DOHH2 (cell line): ENCODE data around the gene TEDC2.
A peak's percentile ranks its signal among the peaks of the same experiment; 100 is the strongest.

ENCODE experiments used
- H3F3A ChIP-seq: fragments of 200-600 bp; sonication (generic), shearing (Covaris generic); 2 replicates; pipeline ENCODE4 v1.6.0; 2016; ENCODE audit warnings: antibody characterized with exemption, mild to moderate bottlenecking; ENCODE audit not compliant: control insufficient read depth, insufficient read depth
- H3K27ac ChIP-seq: fragments of 200-600 bp; sonication (generic); 2 replicates; pipeline ENCODE4 v1.5.1; 2014; ENCODE audit warnings: low read depth, mild to moderate bottlenecking, low read length, moderate library complexity
- H3K27me3 ChIP-seq: fragments of 200-600 bp; sonication (generic); 2 replicates; pipeline ENCODE4 v1.6.1; 2014; ENCODE audit warnings: mild to moderate bottlenecking, low read length, mixed read lengths; ENCODE audit not compliant: control insufficient read depth
- H3K36me3 ChIP-seq: fragments of 200-600 bp; sonication (generic); 2 replicates; pipeline ENCODE4 v1.6.1; 2014; ENCODE audit warnings: mild to moderate bottlenecking, low read length, moderate library complexity, mixed read lengths; ENCODE audit not compliant: control insufficient read depth
- H3K4me1 ChIP-seq: fragments of 200-600 bp; sonication (generic); 2 replicates; pipeline ENCODE4 v1.6.1; 2014; ENCODE audit warnings: mild to moderate bottlenecking, low read length, mixed read lengths; ENCODE audit not compliant: control insufficient read depth
- H3K4me2 ChIP-seq: fragments of 200-600 bp; sonication (generic); 2 replicates; pipeline ENCODE4 v1.6.0; 2014; ENCODE audit warnings: mild to moderate bottlenecking, low read length, moderate library complexity
- H3K4me3 ChIP-seq: fragments of 200-600 bp; sonication (generic); 2 replicates; pipeline ENCODE4 v1.5.1; 2014; ENCODE audit warnings: mild to moderate bottlenecking, low read length, mixed read lengths
- H3K79me2 ChIP-seq: fragments of 200-600 bp; sonication (generic); 2 replicates; pipeline ENCODE4 v1.6.1; 2014; ENCODE audit warnings: mild to moderate bottlenecking, low read length, mixed read lengths; ENCODE audit not compliant: control insufficient read depth
- H3K9me2 ChIP-seq: fragments of 200-600 bp; sonication (generic); replicated peaks from 2 replicates; pipeline ENCODE4 v1.6.1; 2014; ENCODE audit warnings: mild to moderate bottlenecking, low read length, mixed read lengths; ENCODE audit not compliant: control insufficient read depth
- H3K9me3 ChIP-seq: fragments of 200-600 bp; sonication (generic); 2 replicates; pipeline ENCODE4 v1.6.1; 2014; ENCODE audit warnings: antibody characterized with exemption, low read length, mixed read lengths; ENCODE audit not compliant: control insufficient read depth, insufficient read depth
- H4K20me1 ChIP-seq: fragments of 200-600 bp; sonication (generic); 2 replicates; pipeline ENCODE4 v1.6.0; 2014; ENCODE audit warnings: low read depth, mild to moderate bottlenecking, antibody characterized with exemption, low read length, moderate library complexity; ENCODE audit not compliant: control insufficient read depth, insufficient read depth
- CTCF ChIP-seq: fragments of 200-600 bp; sonication (generic); IDR thresholded peaks from one replicate; pipeline ENCODE4 v1.5.1; 2014; ENCODE audit warnings: antibody characterized with exemption, mild to moderate bottlenecking, low read depth, low read length; ENCODE audit not compliant: poor library complexity, severe bottlenecking
- EZH2phosphoT487 ChIP-seq: fragments of 200-600 bp; sonication (generic); IDR thresholded peaks from 2 replicates; pipeline ENCODE4 v1.6.1; 2017; ENCODE audit warnings: borderline replicate concordance, mild to moderate bottlenecking, antibody characterized with exemption, low read length, moderate library complexity, mixed read lengths

Gene TEDC2

GRCh38 chr16:2425825-2426430 is 34.0 kb upstream of the TEDC2 start:
- TF ChIP-seq EZH2phosphoT487 (no peak), CTCF (no peak)
- Histone ChIP-seq H3K9me2 (no peaks in the 10 kb centered on the region), H3K4me1 (peaks cover 25% of the 10 kb centered on the region), H3K79me2 (peaks cover 17% of the 10 kb centered on the region), H3K4me3 (no peak overlapping the region), H3K36me3 (peaks cover 16% of the 10 kb centered on the region), H3K27ac (no peak overlapping the region), H3F3A (peaks cover 5% of the 10 kb centered on the region), H3K4me2 (no peak overlapping the region), H3K27me3 (no peaks in the 10 kb centered on the region), H4K20me1 (peaks cover 6% of the 10 kb centered on the region; the same call in 1 of the 2 replicates), H3K9me3 (no peaks in the 10 kb centered on the region)

GRCh38 chr16:2426941-2427361 is 33.0 kb upstream of the TEDC2 start:
- Histone ChIP-seq H3K4me2 (no peak overlapping the region), H3F3A (peaks cover 5% of the 10 kb centered on the region), H3K9me3 (no peaks in the 10 kb centered on the region), H4K20me1 (peaks cover 11% of the 10 kb centered on the region; the same call in 1 of the 2 replicates), H3K4me3 (no peak overlapping the region), H3K9me2 (no peaks in the 10 kb centered on the region), H3K27me3 (no peaks in the 10 kb centered on the region), H3K79me2 (peaks cover 27% of the 10 kb centered on the region), H3K36me3 (peaks cover 26% of the 10 kb centered on the region), H3K4me1 (peaks cover 30% of the 10 kb centered on the region), H3K27ac (no peak overlapping the region)
- no peak for TF ChIP-seq EZH2phosphoT487
- TF ChIP-seq CTCF: no peak

- Histone ChIP-seq H3K4me2 (peak overlapping the region; percentile 97; the same call in 1 of the 2 replicates), H3K4me1 (peaks cover 30% of the 10 kb centered on the region), H3K9me3 (no peaks in the 10 kb centered on the region), H3K4me3 (no peak overlapping the region), H3K27me3 (no peaks in the 10 kb centered on the region), H4K20me1 (peaks cover 11% of the 10 kb centered on the region; the same call in 1 of the 2 replicates), H3K36me3 (peaks cover 32% of the 10 kb centered on the region), H3K27ac (no peak overlapping the region), H3F3A (peaks cover 5% of the 10 kb centered on the region), H3K9me2 (no peaks in the 10 kb centered on the region), H3K79me2 (peaks cover 33% of the 10 kb centered on the region)
- no peak for TF ChIP-seq CTCF
- no peak for TF ChIP-seq EZH2phosphoT487
Measured at GRCh38 chr16:2427526-2427925, 32.4 kb upstream of the TEDC2 start.
